ENCODE data around the gene ELANE. TPM values are rescaled to one million over a fixed set of nuclear protein-coding genes. Genes with fewer than 3 reads are reported as not detected.
"Not testable (repeated sequence)": the region's sequence is repeated elsewhere in the genome, so short reads cannot be mapped to it uniquely, and the experiment has no call there.

The ELANE gene
- total RNA-seq, 1 experiment from 2014 or later = not detected

DNA sequence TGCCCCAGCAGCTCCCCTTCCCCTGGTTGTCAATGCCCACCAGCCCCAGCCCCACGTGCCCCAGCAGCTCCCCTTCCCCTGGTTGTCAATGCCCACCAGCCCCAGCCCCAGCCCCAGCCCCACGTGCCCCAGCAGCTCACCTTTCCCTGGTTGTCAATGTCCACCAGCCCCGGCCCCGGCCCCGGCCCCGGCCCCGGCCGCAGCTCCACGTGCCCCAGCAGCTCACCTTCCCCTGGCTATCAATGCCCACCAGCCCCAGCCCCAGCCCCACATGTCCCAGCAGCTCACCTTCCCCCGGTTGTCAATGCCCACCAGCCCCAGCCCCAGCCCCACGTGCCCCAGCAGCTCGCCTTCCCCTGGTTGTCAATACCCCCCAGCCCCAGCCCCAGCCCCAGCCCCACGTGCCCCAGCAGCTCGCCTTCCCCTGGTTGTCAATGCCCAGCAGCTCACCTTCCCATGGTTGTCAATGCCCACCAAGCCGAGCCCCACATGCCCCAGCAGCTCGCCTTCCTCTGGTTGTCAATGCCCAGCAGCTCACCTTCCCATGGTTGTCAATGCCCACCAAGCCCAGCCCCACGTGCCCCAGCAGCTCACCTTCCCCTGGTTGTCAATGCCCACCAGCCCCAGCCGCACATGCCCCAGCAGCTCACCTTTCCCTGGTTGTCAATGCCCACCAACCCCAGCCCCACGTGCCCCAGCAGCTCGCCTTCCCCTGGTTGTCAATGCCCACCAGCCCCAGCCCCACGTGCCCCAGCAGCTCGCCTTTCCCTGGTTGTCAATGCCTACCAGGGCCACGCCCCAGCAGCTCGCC lies 26.9 kb downstream of the ELANE start:
- not testable (repeated sequence) for DNase-seq (ENCODE audit: low read depth)

DNA sequence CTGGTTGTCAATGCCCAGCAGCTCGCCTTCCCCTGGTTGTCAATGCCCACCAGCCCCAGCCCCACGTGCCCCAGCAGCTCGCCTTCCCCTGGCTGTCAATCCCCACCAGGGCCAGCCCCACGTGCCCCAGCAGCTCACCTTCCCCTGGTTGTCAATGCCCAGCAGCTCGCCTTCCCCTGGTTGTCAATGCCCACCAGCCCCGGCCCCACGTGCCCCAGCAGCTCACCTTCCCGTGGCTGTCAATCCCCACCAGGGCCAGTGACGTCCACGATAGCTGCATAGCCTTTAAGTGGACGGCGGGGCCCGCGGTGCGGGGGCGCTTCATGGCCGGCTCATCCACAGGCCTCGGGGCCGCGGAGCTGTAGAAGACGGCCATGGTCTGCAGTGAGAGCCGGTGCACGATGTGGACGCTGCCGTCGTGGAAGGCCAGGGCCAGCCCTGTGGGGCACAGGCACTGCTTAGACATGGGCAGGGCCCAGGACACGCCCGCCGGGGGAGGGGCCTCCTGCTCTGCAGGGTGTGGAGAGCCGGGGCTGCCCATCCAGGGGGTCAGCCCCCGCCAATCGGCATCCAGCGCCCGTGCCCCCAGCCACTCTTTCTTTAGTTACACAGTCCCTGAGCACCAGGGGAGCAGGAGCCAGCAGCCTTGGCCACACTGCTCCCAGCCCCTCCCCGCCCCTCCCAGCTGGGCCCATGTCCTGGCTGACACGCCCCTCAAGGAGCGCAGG lies 27.8 kb downstream of the ELANE start:
- no peak for DNase-seq (ENCODE audit: low read depth)

DNA sequence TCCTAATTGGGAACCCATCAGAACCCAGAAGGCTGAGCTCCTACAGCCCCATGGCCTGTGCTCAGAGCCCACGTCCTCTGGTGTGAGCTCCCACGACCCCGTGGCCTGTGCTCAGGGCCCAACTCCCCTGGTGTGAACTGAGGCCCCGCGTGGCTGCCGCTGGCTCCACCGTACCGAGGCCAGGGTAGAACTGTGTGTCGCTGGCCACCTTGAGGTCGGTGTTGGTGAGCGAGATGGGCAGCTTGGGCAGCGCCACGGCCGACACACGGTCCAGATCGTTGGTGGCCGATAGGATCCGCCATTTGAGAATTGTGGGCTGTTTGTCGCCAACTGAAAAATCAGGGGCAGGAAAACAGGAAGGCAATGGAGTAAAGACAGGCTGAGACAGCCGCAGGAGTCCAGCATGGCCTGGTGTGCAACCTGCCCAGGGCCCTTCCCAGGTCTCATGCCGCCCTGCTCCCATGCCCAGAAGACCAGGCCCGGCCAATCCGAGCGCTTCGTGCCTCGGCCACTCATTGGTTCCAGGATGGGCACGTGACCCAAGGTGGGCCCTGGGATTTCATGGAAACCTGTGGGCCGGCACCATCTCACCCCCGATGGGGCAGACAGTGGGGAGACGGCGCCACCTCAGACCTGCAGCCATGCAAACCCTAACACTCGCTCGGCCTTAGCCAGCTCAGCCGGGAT lies 29.4 kb downstream of the ELANE start:
- DNase-seq (ENCODE audit: low read depth) = no peak

DNA sequence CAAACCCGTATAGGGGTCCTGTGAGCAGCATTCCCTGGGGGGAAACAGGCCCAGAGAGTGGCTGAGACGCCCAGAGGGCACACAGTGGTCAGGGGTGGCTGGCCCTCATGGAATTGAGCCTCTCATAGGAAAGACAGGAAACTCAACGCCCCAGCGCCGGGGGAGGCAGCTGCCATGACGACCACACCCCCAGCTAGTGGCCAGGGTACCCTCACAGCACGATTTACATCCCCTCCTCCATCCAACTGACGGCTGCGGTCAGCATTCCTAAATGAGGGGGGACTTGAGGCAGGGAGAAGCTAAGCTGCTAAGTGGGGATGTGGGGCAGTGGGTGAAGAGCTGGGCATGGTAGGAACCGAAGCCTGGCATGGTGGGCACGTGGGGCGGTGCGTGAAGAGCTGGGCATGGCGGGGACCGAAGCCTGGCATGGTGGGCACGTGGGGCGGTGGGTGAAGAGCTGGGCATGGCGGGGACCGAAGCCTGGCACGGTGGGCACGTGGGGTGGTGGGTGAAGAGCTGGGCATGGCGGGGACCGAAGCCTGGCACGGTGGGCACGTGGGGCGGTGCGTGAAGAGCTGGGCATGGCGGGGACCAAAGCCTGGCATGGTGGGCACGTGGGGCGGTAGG lies 30.9 kb downstream of the ELANE start:
- DNase-seq (ENCODE audit: low read depth) = no peak

DNA sequence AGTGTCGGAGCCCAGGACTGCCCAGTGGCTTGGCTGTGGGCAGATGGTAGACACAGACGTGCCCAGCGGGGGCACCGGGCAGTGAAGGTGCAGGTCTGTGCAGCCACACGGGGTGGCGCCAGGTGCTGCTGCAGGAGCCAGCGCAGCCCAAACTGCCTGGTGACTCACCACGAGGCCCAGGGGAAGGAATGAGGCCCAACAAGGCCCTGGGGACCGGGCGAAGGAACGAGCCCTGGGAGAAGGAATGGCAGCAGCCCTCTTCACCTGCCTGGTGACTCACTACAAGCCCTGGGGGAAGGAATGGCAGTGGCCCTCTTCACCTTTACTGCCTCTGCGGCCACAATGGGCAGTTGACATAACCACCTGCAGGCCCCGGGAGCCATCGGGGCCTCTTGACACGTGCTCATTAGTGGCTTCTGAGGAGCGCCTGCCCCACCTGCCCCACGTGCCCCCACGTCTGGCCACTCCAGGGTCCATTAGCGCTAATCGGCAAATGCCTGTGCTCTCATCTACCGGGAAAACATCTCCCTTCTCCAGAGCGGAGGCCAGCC lies 31.6 kb downstream of the ELANE start:
- peak; percentile 80 for DNase-seq (ENCODE audit: low read depth)

DNA sequence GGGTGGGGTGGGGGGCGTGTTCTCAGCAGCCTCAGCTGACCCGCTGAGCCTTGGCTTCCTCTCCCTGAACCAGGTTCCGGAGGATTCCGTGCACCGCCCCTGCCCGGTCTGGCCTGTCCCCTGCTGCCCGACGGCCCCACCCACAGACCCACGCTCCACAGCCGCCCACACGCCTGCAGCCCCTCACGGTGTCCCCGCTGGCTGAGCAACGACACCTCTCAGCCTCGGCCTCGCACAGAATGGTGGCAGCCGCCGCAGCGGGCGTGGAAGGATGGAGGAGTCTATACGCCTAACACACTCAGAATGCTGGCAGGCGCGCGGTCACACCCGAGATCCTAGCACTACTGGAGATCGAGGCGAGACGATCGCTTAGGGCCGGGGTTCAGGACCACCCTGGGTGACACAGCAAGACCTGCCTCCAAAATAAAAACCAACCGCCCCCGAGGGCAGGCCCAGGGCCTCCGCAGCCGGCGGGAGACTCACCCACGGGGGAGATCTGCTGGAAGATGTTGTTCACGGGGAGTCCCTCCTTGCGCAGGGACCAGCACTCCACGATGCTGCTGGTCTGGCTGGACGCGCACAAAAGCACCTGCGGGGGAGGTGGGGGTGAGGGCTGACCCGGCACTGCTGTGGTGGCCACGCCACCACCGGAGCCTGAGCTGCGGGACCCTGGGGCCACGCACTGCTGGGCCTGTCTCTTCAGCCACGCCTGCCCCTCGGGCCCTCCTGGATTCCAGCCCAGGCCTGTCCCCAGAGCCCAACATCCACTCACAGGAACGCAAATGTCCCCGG lies 32.5 kb downstream of the ELANE start:
- no peak for DNase-seq (ENCODE audit: low read depth)

DNA sequence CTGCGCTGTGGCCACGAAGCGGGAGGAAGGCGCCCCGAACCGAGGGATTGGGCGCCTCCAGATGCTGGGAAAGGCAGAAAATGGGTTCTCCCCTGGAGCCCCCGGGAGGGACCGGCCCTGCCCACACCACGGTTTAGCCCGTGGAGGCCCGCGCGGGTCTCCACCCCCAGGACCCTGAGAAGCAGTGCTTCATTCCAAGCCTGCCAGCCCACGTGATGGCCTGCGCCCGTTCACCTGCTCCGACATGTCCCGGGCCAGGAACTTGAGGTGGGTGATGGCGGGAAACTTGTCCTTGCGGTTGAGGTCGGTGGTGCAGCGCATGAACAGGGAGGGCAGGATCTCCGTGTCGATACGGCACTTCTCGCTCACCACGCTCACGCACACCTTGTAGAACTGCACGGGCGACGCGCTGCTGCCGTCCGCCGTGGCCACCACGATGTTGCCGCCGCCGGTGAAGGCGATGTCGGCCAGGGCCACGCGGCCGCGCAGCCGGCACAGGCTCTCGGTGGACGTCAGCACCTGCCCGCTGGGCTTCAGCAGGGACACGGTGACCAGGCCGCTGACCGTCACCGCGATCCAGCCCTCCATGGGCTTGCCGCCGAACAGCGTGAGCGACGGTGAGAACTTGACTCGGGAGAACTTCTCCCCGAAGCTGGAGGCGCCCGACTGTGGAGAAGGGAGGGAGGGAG lies 33.6 kb downstream of the ELANE start:
- no peak for DNase-seq (ENCODE audit: low read depth)

DNA sequence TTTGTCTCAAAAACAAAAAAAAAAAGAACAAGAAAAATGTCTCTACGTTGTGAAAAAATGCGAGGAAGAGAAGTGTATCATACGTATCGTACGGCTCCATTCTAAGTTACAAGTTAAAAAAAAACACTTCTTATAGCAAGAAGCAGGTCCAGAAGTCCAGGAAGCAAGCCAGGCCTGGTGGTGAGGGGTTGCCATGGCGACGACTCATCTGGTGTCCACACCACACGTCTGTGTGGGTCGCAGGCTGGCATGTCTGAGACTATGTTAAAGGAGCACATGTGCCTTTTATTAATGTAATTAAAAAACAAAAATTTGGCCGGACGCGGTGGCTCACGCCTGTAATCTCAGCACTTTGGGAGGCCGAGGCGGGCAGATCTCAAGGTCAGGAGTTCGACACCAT lies 35.0 kb downstream of the ELANE start:
- no peak for DNase-seq (ENCODE audit: low read depth)

DNA sequence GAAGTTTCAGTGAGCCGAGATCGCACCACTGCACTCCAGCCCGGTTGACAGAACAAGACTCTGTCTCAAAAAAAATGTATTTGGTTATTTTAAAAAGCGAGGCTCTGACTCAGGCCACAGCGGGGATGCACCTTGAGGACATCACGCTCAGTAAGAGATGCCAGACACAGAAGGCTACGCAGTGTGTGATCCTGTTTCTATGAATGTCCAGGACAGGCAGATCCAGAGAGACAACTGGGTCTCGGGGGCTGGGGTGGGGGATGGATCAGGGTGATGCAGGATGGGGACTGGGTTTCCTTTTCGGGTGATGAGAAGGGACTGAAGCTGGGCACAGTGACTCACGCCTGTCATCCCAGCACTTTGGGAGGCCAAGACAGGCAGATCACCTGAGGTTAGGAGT lies 35.5 kb downstream of the ELANE start:
- no peak for DNase-seq (ENCODE audit: low read depth)

DNA sequence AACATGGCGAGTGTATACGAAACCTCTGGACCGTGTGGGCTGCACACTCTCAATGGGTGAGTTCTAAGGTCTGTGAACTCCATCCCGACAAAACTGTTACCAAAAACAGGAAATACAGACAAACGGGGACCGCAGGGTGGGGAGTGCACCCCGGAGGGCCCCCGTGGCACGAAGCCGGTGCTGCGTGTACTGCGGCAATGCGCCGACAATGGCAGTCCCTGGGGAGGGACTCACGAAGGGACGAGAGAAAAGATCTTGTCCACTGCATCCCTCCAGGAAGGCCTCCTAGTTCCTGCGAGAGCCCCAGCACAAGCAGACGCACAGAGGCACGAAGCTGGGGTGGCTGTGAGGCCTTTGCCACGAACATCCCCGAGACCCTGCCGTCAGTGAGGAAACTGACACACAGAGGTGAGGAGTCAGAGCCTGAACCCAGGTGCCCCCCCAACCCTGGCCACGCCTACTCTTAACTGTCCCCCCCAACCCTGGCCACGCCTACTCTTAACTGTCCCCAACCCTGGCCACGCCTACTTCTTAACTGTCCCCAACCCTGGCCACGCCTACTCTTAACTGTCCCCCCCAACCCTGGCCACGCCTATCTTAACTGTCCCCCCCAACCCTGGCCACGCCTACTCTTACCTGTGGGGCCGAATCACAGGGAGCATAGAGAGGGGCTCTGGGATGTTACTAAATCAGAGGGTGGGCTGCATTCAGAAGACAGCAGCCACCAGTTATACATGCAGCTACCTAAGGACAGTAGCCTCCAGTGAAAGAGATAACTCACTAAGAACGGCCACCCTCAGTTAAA lies 36.7 kb downstream of the ELANE start:
- no peak for DNase-seq (ENCODE audit: low read depth)

DNA sequence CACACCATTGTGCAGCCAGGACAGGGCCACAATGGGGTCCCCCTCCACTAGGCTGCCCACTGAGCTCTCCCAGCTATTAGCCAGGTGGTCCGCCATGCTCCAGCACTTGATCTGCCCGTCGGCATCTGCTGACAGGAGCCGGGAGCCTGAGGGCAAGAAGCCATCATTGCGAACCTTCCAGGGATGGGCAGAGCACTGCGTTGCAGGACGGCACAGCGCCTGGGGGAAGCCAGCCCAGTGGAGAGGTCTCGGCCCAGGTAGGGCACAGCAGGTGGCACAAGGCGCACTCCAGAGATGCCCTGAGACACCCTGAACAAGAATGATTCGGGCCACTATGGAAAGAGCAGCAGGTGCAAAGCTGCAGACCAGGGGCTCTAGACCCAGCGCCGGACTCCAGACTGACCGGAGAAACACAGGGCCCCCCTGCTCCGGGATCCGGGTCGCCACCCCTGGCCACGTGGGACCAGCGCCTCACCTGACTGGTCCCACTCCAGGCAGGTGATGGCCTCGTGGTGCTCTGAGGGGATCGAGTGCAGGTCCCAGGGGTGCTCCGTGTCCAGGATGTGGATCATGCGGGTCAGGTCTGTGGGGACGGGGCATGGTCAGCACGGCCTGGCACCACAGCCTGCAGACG lies 37.7 kb downstream of the ELANE start:
- DNase-seq (ENCODE audit: low read depth) = no peak

DNA sequence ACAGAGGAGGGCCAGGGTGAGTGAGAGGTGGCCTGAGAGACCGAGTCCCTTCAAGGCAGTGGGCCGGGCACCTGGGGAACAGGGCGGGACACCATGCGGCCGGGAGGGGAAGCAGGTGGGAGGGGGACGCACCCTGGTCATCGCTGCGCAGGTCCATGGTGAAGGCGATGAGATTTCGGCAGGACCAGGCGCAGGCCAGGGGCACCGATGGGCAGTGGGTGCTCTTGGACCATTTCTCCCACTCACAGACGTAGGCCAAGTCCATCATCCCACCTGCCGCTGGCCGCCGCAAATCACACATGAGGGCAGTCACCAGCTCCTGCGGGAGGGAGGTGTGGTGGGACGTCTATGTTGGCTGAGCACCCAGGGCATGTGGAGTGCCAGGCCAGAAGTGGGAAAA lies 38.7 kb downstream of the ELANE start:
- DNase-seq (ENCODE audit: low read depth) = no peak

DNA sequence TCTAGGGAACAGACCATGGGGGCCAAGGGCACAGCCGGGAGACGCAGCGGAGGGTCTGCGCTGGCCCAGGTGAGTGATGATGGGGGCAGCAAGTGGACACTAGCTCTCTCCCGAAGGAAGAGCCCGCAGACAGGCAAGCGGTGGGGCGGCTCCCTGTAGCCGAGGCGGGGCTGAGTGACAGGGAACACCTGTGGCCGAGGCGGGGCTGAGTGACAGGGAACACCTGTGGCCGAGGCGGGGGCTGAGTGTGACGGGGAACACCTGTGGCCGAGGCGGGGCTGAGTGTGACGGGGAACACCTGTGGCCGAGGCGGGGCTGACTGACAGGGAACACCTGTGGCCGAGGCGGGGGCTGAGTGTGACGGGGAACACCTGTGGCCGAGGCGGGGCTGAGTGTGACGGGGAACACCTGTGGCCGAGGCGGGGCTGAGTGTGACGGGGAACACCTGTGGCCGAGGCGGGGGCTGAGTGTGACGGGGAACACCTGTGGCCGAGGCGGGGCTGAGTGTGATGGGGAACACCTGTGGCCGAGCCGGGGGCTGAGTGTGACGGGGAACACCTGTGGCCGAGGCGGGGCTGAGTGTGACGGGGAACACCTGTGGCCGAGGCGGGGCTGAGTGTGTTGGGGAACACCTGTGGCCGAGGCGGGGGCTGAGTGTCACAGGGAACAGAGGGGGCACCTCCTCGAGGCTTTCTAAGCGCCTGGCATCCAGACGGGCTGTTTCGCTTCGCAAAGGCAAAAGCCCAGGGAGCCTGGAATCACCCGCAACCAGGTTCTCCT lies 39.5 kb downstream of the ELANE start:
- not testable (repeated sequence) for DNase-seq (ENCODE audit: low read depth)

DNA sequence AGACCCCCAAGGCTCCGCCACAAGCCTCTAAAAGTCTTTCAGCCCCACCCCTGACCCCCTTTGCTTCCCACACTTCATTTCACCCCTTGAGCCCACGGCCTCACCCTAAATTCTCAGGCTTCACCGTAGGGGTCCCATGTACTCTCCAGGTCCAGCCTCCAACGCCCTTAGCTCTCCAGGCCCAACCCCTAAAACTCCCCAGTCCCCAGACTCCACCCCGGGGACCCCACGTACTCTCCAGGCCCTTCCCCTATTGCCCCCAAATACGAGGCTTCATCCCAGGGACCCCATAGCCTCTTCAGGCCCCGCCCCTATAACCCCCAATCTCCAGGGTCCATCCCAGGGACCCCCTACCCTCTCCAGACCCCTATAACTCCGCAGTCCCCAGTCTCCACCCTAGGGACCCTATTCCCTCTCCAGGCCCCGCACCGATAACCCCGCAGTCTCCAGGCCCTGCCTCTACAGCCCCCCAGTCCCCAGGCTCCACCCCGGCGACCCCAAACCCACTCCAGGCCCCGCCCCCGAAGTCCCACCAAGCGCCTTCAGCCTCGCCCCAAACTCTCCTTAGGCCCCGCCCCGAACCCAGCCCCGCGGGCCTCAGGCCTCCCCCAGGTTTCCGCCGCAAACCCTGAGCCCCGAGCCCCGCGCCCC lies 40.3 kb downstream of the ELANE start:
- DNase-seq (ENCODE audit: low read depth) = no peak

DNA sequence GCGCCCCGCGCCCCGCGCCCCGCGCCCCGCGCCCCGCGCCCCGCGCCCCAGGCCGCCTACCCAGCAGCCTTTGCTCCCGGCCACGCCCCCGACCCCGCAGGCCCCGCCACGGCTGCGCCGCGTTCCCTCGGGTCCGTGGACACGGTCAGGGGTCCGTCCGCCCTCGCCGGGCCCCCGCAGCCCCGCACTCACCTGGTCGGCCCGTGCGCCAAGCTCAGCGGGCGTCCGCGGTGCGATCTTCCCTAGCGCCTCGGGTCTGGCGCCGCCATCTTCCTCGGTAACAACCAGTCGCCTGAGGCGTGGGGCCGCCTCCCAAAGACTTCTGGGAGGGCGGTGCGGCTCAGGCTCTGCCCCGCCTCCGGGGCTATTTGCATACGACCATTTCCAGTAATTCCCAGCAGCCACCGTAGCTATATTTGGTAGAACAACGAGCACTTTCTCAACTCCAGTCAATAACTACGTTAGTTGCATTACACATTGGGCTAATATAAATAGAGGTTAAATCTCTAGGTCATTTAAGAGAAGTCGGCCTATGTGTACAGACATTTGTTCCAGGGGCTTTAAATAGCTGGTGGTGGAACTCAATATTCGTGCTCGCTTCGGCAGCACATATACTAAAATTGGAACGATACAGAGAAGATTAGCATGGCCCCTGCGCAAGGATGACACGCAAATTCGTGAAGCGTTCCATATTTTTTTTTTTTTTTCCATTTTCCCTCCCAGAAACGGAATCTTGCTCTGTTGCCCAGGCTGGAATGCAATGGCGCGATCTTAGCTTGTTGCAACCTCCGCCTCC lies 41.0 kb downstream of the ELANE start, which contains the start of the genes MED16 and RNU6-9:
Gene MED16, minus strand, starts transcription at position 294 of the 796 bp plus-strand sequence. CDS start 2,056 bp downstream, outside the sequence.
Gene RNU6-9, plus strand, starts transcription at position 591 of the 796 bp plus-strand sequence.
- peak; percentile 95 for DNase-seq (ENCODE audit: low read depth)

DNA sequence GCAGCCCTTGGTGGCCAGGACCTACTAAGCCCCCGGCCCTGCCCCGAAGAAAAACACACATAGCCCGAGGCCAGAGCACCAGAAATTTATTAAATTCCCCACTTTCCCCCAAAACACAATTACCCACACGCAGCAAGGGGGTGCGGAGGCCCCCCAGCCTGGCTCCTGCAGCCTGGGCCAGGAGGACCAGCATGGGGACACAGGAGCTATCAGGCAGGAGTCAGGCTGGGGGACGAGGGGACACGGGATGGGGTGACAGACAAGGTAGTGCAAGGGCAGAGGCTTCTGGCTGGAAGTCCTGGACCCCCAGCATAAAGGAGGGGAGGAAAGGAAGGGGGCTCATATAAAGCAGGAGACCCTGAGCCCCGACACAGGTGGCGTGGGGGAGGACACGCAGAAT lies 44.3 kb downstream of the ELANE start:
- DNase-seq (ENCODE audit: low read depth) = no peak

DNA sequence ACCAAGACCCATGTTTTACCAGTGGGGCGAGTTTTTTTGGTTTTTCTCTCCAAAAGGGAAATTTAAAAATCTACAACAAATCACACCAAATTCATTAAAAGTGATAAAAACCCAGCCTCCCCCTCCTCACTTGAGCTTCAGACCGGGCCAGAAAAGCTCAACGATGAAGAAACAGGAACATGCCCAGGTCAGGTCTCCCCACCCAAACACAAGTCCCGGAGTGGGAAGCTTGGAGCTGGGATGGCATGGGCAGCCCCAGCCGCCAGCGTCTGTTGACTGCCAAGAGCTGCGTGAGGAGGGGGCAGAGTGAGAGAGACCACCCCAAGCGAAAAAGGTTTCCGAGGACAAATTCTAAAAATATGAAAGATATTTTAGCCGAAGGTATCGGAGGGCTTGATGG lies 44.9 kb downstream of the ELANE start:
- no peak for DNase-seq (ENCODE audit: low read depth)
